HEK293 (cell line): ENCODE results near the gene GLOD4.

Experiments
- CTCF ChIA-PET: fragments of 350-600 bp; formaldehyde crosslinking; extraction: SDS; loops from one replicate; lab custom pipeline; 2021; ENCODE audit warnings: antibody characterized with exemption; lab: Yijun Ruan, JAX
- POLR2A ChIA-PET: fragments of 300-600 bp; formaldehyde crosslinking; extraction: SDS; loops from one replicate; lab custom pipeline; 2020; ENCODE audit warnings: antibody characterized with exemption, inconsistent platforms; lab: Yijun Ruan, JAX
- H3K27ac ChIP-seq: fragments of 200-500 bp; sonication (Bioruptor generic); 2 replicates; pipeline ENCODE4 v1.5.1; 2014; ENCODE audit warnings: low read depth, low read length, control low read depth, inconsistent platforms; ENCODE audit errors: extremely low read depth
- H3K36me3 ChIP-seq, 2 experiments: fragments of 200-500 bp in 1 of 2; sonication (Bioruptor generic) in 1 of 2; 1 replicate in 1 of 2; 2 replicates in 1 of 2; pipeline ENCODE4 v1.5.1; 2014 to 2017; ENCODE audit warnings: inconsistent platforms in 2 of 2, low read length in 2 of 2; ENCODE audit not compliant: control insufficient read depth in 2 of 2, insufficient read depth in 1 of 2
- H3K4me1 ChIP-seq: fragments of 200-500 bp; sonication (Bioruptor generic); 2 replicates; pipeline ENCODE4 v1.5.1; 2014; ENCODE audit warnings: mild to moderate bottlenecking, low read length, inconsistent platforms; ENCODE audit not compliant: control insufficient read depth, insufficient read depth
- H3K4me3 ChIP-seq: 2 replicates; pipeline ENCODE4 v1.5.1; 2011; ENCODE audit warnings: low read depth, mild to moderate bottlenecking, control low read depth, low read length, moderate library complexity
- H3K9me3 ChIP-seq: fragments of 200-500 bp; sonication (Bioruptor generic); 2 replicates; pipeline ENCODE4 v1.5.1; 2014; ENCODE audit warnings: low read depth, low read length, inconsistent platforms; ENCODE audit not compliant: control insufficient read depth, insufficient read depth
- SCRT1 ChIP-seq: fragments of 450-650 bp; formaldehyde crosslinking; IDR thresholded peaks from 2 replicates; pipeline ENCODE4 v1.5.1; 2016; ENCODE audit warnings: missing biosample characterization, missing genetic modification characterization, borderline replicate concordance
- ZFP41 ChIP-seq: fragments of 450-650 bp; formaldehyde crosslinking; IDR thresholded peaks from 2 replicates; pipeline ENCODE4 v1.5.1; 2016; ENCODE audit warnings: missing biosample characterization, missing genetic modification characterization, borderline replicate concordance
- ZNF157 ChIP-seq: fragments of 450-650 bp; formaldehyde crosslinking; IDR thresholded peaks from 2 replicates; pipeline ENCODE4 v1.5.1; 2016; ENCODE audit warnings: missing biosample characterization, missing genetic modification characterization
- ZNF19 ChIP-seq: fragments of 450-650 bp; formaldehyde crosslinking; IDR thresholded peaks from 2 replicates; pipeline ENCODE4; 2016; ENCODE audit warnings: missing biosample characterization, missing genetic modification characterization, low read depth
- ZNF514 ChIP-seq: fragments of 450-650 bp; formaldehyde crosslinking; IDR thresholded peaks from 2 replicates; pipeline ENCODE4 v1.5.1; 2016; ENCODE audit warnings: missing biosample characterization, missing genetic modification characterization
- ZNF529 ChIP-seq: fragments of 450-650 bp; formaldehyde crosslinking; IDR thresholded peaks from 2 replicates; pipeline ENCODE4 v1.5.1; 2017; ENCODE audit warnings: missing genetic modification characterization, missing biosample characterization; ENCODE audit not compliant: insufficient replicate concordance
- ZNF560 ChIP-seq: fragments of 450-650 bp; formaldehyde crosslinking; IDR thresholded peaks from 2 replicates; pipeline ENCODE4 v1.5.1; 2017; ENCODE audit warnings: missing biosample characterization, missing genetic modification characterization, borderline replicate concordance
- ZNF571 ChIP-seq: fragments of 450-650 bp; formaldehyde crosslinking; IDR thresholded peaks from 2 replicates; pipeline ENCODE4 v1.5.0; 2017; ENCODE audit warnings: missing biosample characterization, missing genetic modification characterization
- ZNF596 ChIP-seq: fragments of 450-650 bp; IDR thresholded peaks from 2 replicates; pipeline ENCODE4 v1.5.0; 2018; ENCODE audit warnings: missing biosample characterization, mild to moderate bottlenecking, missing genetic modification characterization, moderate library complexity
- ZNF623 ChIP-seq: fragments of 450-650 bp; formaldehyde crosslinking; IDR thresholded peaks from 2 replicates; pipeline ENCODE4 v1.5.1; 2016; ENCODE audit warnings: missing biosample characterization, missing genetic modification characterization
- ZNF664 ChIP-seq: fragments of 450-650 bp; formaldehyde crosslinking; IDR thresholded peaks from 2 replicates; pipeline ENCODE4 v1.5.1; 2016; ENCODE audit warnings: missing biosample characterization, missing genetic modification characterization
- ZNF792 ChIP-seq: fragments of 450-650 bp; formaldehyde crosslinking; IDR thresholded peaks from 2 replicates; pipeline ENCODE4 v1.5.1; 2016; ENCODE audit warnings: missing biosample characterization, missing genetic modification characterization
- ZSCAN30 ChIP-seq: fragments of 450-650 bp; IDR thresholded peaks from 2 replicates; pipeline ENCODE4 v1.5.1; 2018; ENCODE audit warnings: missing biosample characterization, mild to moderate bottlenecking, missing genetic modification characterization, moderate library complexity
- ZXDB ChIP-seq: fragments of 450-650 bp; formaldehyde crosslinking; IDR thresholded peaks from 2 replicates; pipeline ENCODE4 v1.5.1; 2016; ENCODE audit warnings: missing biosample characterization, missing genetic modification characterization
- TF ChIP-seq, protein P1 (sequence below): fragments of 450-650 bp; formaldehyde crosslinking; IDR thresholded peaks from 2 replicates; pipeline ENCODE4 v1.5.1; 2016; ENCODE audit warnings: missing biosample characterization, missing genetic modification characterization, borderline replicate concordance
- TF ChIP-seq, protein P2 (sequence below): fragments of 450-650 bp; formaldehyde crosslinking; IDR thresholded peaks from 2 replicates; pipeline ENCODE4 v1.5.1; 2017; ENCODE audit warnings: missing biosample characterization, missing genetic modification characterization
- TF ChIP-seq, protein P3 (sequence below): fragments of 450-650 bp; formaldehyde crosslinking; optimal IDR thresholded peaks from 2 replicates; pipeline ENCODE3; 2016; ENCODE audit warnings: missing biosample characterization, mild to moderate bottlenecking, missing genetic modification characterization

The GLOD4 gene

DNA sequence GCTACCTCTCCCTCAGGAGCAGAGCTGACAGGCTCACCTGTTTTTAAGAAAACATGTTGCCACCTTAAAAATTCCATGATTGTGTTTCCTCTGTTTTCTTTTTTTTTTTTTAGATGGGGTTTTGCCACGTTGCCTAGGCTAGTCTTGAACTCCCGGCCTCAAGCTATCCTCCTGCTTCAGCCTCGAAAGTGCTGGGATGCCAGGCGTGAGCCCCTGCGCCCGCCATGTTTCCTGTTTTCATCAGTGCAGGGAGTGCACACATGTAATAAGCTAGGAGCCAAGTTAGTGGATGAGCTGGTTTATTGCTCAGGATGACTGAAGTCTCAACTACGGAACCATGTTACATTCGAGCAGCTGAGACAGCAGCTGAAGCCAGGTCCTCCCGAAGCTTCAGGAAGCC lies 13.6 kb upstream of the GLOD4 start (continued):
- TF ChIP-seq, protein P1, sequence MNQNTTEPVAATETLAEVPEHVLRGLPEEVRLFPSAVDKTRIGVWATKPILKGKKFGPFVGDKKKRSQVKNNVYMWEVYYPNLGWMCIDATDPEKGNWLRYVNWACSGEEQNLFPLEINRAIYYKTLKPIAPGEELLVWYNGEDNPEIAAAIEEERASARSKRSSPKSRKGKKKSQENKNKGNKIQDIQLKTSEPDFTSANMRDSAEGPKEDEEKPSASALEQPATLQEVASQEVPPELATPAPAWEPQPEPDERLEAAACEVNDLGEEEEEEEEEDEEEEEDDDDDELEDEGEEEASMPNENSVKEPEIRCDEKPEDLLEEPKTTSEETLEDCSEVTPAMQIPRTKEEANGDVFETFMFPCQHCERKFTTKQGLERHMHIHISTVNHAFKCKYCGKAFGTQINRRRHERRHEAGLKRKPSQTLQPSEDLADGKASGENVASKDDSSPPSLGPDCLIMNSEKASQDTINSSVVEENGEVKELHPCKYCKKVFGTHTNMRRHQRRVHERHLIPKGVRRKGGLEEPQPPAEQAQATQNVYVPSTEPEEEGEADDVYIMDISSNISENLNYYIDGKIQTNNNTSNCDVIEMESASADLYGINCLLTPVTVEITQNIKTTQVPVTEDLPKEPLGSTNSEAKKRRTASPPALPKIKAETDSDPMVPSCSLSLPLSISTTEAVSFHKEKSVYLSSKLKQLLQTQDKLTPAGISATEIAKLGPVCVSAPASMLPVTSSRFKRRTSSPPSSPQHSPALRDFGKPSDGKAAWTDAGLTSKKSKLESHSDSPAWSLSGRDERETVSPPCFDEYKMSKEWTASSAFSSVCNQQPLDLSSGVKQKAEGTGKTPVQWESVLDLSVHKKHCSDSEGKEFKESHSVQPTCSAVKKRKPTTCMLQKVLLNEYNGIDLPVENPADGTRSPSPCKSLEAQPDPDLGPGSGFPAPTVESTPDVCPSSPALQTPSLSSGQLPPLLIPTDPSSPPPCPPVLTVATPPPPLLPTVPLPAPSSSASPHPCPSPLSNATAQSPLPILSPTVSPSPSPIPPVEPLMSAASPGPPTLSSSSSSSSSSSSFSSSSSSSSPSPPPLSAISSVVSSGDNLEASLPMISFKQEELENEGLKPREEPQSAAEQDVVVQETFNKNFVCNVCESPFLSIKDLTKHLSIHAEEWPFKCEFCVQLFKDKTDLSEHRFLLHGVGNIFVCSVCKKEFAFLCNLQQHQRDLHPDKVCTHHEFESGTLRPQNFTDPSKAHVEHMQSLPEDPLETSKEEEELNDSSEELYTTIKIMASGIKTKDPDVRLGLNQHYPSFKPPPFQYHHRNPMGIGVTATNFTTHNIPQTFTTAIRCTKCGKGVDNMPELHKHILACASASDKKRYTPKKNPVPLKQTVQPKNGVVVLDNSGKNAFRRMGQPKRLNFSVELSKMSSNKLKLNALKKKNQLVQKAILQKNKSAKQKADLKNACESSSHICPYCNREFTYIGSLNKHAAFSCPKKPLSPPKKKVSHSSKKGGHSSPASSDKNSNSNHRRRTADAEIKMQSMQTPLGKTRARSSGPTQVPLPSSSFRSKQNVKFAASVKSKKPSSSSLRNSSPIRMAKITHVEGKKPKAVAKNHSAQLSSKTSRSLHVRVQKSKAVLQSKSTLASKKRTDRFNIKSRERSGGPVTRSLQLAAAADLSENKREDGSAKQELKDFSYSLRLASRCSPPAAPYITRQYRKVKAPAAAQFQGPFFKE (tag by site-specific recombination), result no peak
- TF ChIP-seq ZSCAN30 (tag by site-specific recombination) (no peak), ZNF596 (tag by site-specific recombination) (no peak), ZNF571 (tag by site-specific recombination) (no peak), ZNF529 (no peak), ZNF792 (tag by site-specific recombination) (no peak), ZNF19 (tag by site-specific recombination) (no peak)
- TF ChIP-seq, protein P2, sequence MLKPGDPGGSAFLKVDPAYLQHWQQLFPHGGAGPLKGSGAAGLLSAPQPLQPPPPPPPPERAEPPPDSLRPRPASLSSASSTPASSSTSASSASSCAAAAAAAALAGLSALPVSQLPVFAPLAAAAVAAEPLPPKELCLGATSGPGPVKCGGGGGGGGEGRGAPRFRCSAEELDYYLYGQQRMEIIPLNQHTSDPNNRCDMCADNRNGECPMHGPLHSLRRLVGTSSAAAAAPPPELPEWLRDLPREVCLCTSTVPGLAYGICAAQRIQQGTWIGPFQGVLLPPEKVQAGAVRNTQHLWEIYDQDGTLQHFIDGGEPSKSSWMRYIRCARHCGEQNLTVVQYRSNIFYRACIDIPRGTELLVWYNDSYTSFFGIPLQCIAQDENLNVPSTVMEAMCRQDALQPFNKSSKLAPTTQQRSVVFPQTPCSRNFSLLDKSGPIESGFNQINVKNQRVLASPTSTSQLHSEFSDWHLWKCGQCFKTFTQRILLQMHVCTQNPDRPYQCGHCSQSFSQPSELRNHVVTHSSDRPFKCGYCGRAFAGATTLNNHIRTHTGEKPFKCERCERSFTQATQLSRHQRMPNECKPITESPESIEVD, result no peak

DNA sequence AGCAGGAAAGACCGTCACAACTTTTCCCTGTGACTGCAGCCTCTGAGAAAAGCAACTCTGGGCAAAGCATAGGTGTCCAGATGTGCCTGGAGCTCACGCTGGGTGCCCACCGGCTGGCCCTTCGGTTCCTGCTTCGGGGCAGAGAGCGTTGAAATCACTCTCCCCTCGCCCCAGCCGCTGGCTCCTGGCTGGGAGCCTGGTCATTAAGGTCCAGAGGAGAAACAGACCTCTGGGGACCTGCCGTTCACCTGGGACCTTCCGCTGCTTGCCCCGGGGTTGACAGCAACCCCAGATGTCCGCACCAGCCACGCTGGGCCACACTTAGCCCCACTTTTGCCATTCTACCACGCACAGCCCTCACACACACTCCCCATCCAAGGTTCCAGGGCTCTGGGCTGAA lies 13.2 kb upstream of the GLOD4 start:
- no peaks in the 10 kb centered on the region for H3K4me1 ChIP-seq
- no peak overlapping the region for H3K27ac ChIP-seq
- CTCF ChIA-PET, result interaction anchor here (0.5 to 11.0 kb wide), 21 partner anchors 8 to 723 kb away, joined by 3 to 173 read pairs (median 3); partner anchors contain the start of genes NXN and TIMM22
- no peaks in the 10 kb centered on the region for H3K9me3 ChIP-seq
- no peak for TF ChIP-seq ZNF664 (tag by site-specific recombination)
- no peak for TF ChIP-seq SCRT1 (tag by site-specific recombination)
- TF ChIP-seq, protein P3, sequence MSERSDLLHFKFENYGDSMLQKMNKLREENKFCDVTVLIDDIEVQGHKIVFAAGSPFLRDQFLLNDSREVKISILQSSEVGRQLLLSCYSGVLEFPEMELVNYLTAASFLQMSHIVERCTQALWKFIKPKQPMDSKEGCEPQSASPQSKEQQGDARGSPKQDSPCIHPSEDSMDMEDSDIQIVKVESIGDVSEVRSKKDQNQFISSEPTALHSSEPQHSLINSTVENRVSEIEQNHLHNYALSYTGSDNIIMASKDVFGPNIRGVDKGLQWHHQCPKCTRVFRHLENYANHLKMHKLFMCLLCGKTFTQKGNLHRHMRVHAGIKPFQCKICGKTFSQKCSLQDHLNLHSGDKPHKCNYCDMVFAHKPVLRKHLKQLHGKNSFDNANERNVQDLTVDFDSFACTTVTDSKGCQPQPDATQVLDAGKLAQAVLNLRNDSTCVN (tag by site-specific recombination), result no peak
- TF ChIP-seq ZFP41, result no peak
- no peak for TF ChIP-seq ZNF623 (tag by site-specific recombination)
- TF ChIP-seq ZNF560, result no peak
- TF ChIP-seq ZNF514 (tag by site-specific recombination), result no peak
- no peak for TF ChIP-seq ZNF792 (tag by site-specific recombination)
- TF ChIP-seq ZXDB, result no peak
- TF ChIP-seq ZNF157, result no peak
- peaks cover 0 to 31% of the 10 kb centered on the region in 2 experiments for H3K36me3 ChIP-seq
- H3K4me3 ChIP-seq, result no peak overlapping the region
- POLR2A ChIA-PET, result interaction anchor here (0.6 to 5.9 kb wide), 4 partner anchors 14 to 201 kb away, joined by 3 to 33 read pairs (median 4); partner anchors contain the start of genes GLOD4, MRM3, NXN and TIMM22
